Thyroid gland (tissue), 4 donors: ENCODE measurements around the gene KNCN.

Experiments
- CTCF ChIP-seq, 6 experiments: fragments of 200-600 bp in 3 of 6; fragments of 450-650 bp in 3 of 6; sonication (generic) in 3 of 6; IDR thresholded peaks; one replicate each; pipeline ENCODE4 v1.5.1; 2016 to 2019; ENCODE audit warnings: antibody characterized with exemption in 6 of 6, mild to moderate bottlenecking in 2 of 6, inconsistent platforms in 1 of 6, moderate library complexity in 1 of 6
- POLR2A ChIP-seq, 2 donors: fragments of 450-650 bp; IDR thresholded peaks; one replicate each; pipeline ENCODE4 v1.6.1; 2017; ENCODE audit warnings: antibody characterized with exemption in 2 of 2, mild to moderate bottlenecking in 2 of 2, moderate library complexity in 1 of 2

GRCh38 chr1:46539972-46540371 is 11.5 kb downstream of the KNCN start:
- TF ChIP-seq CTCF (IDR thresholded peaks at IDR 0.05) (no peak), POLR2A (IDR thresholded peaks at IDR 0.05) (no peak)
